ENCODE results near the gene CDC14B.
"Not testable (repeated sequence)": the region's sequence is repeated elsewhere in the genome, so short reads cannot be mapped to it uniquely, and the experiment has no call there.

The CDC14B gene

DNA sequence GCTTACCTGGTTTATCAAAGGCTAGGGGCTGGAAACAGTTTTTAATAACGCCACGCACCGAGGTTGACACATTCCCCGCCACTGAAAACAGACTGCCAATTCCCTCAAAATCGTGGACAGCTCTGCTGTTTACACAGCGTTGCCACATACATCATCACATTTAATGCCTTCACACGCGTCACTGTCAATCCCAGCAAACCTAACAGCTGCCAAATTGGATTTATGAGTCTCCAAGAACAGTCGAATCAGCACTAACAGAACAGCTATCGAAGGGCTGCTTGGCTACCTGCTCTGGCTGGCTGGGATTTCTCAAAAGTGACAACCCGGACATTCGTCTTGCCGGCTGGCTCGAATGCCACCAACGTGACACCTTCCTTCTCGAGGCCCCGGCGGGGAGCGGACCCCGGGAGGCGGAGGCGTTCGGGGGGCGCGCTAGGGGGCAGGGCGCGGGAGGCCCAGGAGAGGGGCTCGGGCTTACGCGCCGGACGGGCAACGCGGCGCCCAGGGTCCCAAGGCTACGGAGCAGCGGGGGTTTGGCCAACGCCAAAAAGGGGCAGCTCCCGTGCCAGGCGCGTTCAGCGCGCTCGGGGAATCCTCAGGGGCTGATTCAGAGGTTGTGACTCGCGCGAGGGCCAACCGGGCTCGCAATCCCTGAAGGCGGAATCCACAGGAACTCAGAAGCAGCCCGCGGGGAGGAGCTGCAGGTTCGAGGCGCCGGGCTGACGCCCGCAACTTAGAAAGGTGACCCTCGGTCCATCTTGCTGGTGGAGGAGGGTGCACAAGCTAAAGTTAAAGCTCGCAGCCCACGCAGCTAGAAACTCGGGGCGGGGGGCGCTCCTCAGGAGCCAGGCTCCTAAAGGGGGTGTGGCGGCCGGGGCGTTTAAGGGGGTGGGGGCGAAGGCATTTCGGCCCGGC, 1.2 kb downstream of the CDC14B start:
- ChIA-PET POLR2A (ENCODE audit: low non-redundant PET) (no interaction called here), CTCF (interaction anchor here (0.5 to 1.5 kb wide), 6 partner anchors 10 to 906 kb away, joined by 3 to 7 read pairs (median 3); no protein-coding TSS in a partner anchor)
- DNase-seq (ENCODE audit: low spot score), result peak; percentile 66
- TF ChIP-seq, protein P1, sequence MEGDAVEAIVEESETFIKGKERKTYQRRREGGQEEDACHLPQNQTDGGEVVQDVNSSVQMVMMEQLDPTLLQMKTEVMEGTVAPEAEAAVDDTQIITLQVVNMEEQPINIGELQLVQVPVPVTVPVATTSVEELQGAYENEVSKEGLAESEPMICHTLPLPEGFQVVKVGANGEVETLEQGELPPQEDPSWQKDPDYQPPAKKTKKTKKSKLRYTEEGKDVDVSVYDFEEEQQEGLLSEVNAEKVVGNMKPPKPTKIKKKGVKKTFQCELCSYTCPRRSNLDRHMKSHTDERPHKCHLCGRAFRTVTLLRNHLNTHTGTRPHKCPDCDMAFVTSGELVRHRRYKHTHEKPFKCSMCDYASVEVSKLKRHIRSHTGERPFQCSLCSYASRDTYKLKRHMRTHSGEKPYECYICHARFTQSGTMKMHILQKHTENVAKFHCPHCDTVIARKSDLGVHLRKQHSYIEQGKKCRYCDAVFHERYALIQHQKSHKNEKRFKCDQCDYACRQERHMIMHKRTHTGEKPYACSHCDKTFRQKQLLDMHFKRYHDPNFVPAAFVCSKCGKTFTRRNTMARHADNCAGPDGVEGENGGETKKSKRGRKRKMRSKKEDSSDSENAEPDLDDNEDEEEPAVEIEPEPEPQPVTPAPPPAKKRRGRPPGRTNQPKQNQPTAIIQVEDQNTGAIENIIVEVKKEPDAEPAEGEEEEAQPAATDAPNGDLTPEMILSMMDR (conservative IDR thresholded peaks at IDR 0.05; ENCODE audit: low read depth), result no peak
- H3K27ac ChIP-seq, result peak overlapping the region; percentile 74

DNA sequence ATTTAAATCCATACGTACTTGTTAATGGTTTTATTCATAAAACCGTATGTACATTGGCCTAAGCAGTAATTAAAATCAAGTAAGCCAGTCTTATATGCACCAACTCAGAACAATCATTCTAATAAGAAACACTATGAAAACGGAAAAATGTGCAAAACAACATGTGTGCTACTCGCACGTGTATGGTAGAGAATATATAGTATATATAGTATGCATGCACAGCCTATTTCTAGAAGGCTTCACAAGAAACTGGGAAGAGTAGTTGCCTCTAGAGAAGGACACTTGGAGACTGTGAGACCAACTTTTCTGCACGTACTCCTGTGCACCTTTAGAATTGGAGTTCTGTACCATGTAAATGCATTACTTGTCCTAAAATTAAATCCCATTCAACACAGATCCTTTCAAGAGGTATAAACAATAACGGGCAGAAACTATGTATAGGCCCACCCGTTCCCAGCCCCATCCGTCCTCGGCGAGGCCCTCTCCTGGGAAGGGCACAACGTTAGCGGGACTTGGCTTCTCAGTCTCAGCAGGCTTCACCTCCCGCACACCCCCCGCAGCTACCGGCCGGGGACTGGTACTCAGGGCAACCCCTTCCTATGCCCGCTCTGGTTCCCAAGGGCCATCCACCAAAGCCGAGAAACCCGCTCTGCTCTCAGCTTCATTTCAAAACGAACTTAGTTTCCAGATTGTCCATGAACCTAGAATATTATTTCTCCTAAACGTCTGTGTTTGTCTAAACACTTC, 2.0 kb downstream of the CDC14B start:
- ChIA-PET POLR2A (ENCODE audit: low non-redundant PET) (no interaction called here), CTCF (interaction anchor here (0.5 to 0.6 kb wide), 2 partner anchors 239 to 907 kb away, joined by 3 read pairs; no protein-coding TSS in a partner anchor)
- no peak for DNase-seq (ENCODE audit: low spot score)
- TF ChIP-seq, protein P1 (conservative IDR thresholded peaks at IDR 0.05; ENCODE audit: low read depth), result no peak
- H3K27ac ChIP-seq, result peak overlapping the region; percentile 74

DNA sequence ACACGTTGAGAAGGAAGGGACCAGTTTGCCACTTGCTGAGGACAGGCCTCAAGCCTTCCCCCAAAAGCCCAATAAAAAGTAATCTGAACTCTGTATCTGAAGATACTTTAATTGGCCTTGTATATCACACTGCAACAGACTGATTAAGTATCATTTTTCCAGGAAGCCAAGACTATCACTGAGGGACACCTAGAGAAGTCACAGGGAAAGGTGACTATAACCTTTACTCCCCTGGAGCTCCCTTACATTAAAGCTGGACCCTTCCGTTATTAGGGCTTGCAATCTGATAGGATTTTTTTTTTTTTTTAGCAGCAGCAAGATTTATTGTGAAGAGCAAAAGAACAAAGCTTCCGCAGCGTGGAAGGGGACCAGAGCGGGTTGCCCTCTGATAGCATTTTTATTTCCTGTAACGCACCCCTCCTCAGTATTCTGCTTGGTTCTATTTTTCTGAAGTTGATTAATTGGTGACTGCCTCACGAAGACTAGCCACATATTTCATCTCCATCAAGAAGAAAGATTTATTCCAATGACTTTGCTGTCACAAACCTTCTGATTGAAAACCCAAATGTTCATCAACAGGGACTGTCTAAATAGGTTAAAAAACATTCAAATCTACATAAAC, 2.7 kb downstream of the CDC14B start:
- POLR2A ChIA-PET (ENCODE audit: low non-redundant PET), result no interaction called here
- CTCF ChIA-PET, result no interaction called here
- no peak for DNase-seq (ENCODE audit: low spot score)
- H3K27ac ChIP-seq, result no peak overlapping the region
- TF ChIP-seq, protein P1 (conservative IDR thresholded peaks at IDR 0.05; ENCODE audit: low read depth), result no peak

DNA sequence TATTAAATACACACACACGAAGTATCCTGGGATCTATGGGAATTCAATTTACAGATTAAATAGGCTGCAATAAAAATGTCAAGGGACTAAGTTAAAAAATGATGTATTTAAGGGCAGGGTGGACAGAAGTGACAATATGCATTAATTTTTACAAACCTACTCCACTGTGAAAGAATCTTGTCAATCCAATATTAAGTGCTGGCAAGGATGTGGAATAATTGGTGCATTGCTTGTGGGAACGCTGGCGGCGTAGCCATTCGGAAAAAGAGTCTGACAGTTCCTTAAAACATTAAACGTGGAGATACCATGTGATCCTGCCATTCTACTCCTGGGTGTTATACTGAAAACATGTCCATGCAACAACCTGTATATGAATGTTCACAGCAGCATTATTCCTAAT, 4.2 kb downstream of the CDC14B start:
- ChIA-PET CTCF (interaction anchor here (0.6 kb wide), 1 partner anchor 120 kb away, joined by 3 read pairs; no protein-coding TSS in a partner anchor), POLR2A (ENCODE audit: low non-redundant PET) (no interaction called here)
- TF ChIP-seq, protein P1 (conservative IDR thresholded peaks at IDR 0.05; ENCODE audit: low read depth), result no peak
- no peak for DNase-seq (ENCODE audit: low spot score)
- H3K27ac ChIP-seq, result no peak overlapping the region

DNA sequence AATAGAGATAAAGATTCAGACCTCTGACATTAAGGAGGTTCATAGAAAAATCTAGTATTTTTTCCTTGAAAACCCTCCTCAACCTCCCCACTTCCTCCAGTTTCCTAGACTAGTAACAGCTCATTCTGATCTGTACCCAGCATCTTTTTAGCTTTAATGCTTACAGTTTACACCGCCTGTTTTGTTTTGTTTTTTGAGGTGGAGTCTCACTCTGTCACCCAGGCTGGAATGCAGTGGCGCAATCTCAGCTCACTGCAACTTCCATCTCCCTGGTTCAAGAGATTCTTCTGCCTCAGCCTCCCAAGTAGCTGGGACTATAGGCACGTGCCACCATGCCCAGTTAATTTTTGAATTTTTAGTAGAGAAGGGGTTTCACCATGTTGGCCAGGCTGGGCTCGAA, 5.0 kb downstream of the CDC14B start:
- POLR2A ChIA-PET (ENCODE audit: low non-redundant PET); DNase-seq (ENCODE audit: low spot score); H3K27ac ChIP-seq: not testable (repeated sequence)
- CTCF ChIA-PET, result interaction anchor here (0.6 to 0.9 kb wide), 2 partner anchors 19 to 121 kb away, joined by 3 read pairs; no protein-coding TSS in a partner anchor

DNA sequence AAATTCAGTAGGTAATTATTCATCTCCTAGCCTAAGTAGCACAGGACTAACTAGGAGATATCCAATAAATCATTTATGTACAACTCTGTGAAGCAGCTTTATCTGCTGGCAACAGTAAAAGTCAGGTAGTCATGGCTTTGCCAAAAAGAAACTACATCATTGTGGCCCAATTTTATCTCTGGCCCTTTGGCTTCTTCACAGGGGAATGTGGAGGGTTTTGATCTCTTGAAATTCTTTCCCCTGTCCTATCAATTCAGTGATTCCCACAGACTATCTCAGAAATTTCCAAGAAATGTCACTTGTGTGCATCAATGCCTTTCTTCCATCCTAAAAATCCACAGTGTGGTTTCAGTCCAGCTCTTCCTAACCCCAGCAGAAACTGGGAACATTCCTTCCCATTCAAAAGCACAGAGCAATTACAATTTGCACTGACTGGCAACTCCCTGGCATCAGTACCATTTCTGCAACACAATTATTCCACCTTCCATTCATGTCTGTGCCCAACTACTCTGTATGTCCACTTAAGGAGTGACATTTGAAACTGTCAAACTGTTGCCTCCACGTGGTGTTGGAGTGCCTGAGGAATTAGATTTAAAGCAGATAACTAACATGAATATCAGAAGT, 6.6 kb downstream of the CDC14B start:
- POLR2A ChIA-PET (ENCODE audit: low non-redundant PET), result no interaction called here
- TF ChIP-seq, protein P1 (conservative IDR thresholded peaks at IDR 0.05; ENCODE audit: low read depth), result no peak
- no peak overlapping the region for H3K27ac ChIP-seq
- no peak for DNase-seq (ENCODE audit: low spot score)
- CTCF ChIA-PET, result interaction anchor here (1.4 kb wide), 1 partner anchor 10 kb away, joined by 3 read pairs; no protein-coding TSS in a partner anchor

Data from RWPE1 (cell line).